ENCODE measurements around the gene PAQR8.

Gene PAQR8

GRCh38 chr6:52390361-52390727, 28.4 kb downstream of the PAQR8 start:
- DNase-seq (ENCODE audit: low spot score), result peak; percentile 71
- ChIA-PET CTCF (interaction anchor here (0.6 to 1.1 kb wide), 6 partner anchors 17 to 276 kb away, joined by 3 to 5 read pairs (median 3); no protein-coding TSS in a partner anchor), POLR2A (ENCODE audit: low non-redundant PET) (no interaction called here)
- H3K27ac ChIP-seq, result no peak overlapping the region
- no peak for TF ChIP-seq CTCF (conservative IDR thresholded peaks at IDR 0.05; ENCODE audit: low read depth)

- ChIA-PET POLR2A (ENCODE audit: low non-redundant PET) (no interaction called here), CTCF (interaction anchor here (0.6 kb wide), 1 partner anchor 262 kb away, joined by 3 read pairs; no protein-coding TSS in a partner anchor)
- no peak overlapping the region for H3K27ac ChIP-seq
- TF ChIP-seq CTCF (conservative IDR thresholded peaks at IDR 0.05; ENCODE audit: low read depth), result no peak
- DNase-seq (ENCODE audit: low spot score), result no peak
Measured at GRCh38 chr6:52391599-52391998, 29.6 kb downstream of the PAQR8 start.

GRCh38 chr6:52392944-52393343, 31.0 kb downstream of the PAQR8 start:
- H3K27ac ChIP-seq, result no peak overlapping the region
- DNase-seq (ENCODE audit: low spot score), result no peak
- ChIA-PET POLR2A (ENCODE audit: low non-redundant PET) (no interaction called here), CTCF (interaction anchor here (0.8 kb wide), 1 partner anchor 107 kb away, joined by 3 read pairs; no protein-coding TSS in a partner anchor)
- TF ChIP-seq CTCF (conservative IDR thresholded peaks at IDR 0.05; ENCODE audit: low read depth), result no peak

- POLR2A ChIA-PET (ENCODE audit: low non-redundant PET), result no interaction called here
- CTCF ChIA-PET, result interaction anchor here (0.6 kb wide), 1 partner anchor 602 kb away, joined by 3 read pairs; no protein-coding TSS in a partner anchor
- no peak for DNase-seq (ENCODE audit: low spot score)
- no peak overlapping the region for H3K27ac ChIP-seq
- no peak for TF ChIP-seq CTCF (conservative IDR thresholded peaks at IDR 0.05; ENCODE audit: low read depth)
Measured at GRCh38 chr6:52393780-52394179, 31.8 kb downstream of the PAQR8 start.

GRCh38 chr6:52394251-52394666, 32.3 kb downstream of the PAQR8 start:
- no peak for DNase-seq (ENCODE audit: low spot score)
- no peak for TF ChIP-seq CTCF (conservative IDR thresholded peaks at IDR 0.05; ENCODE audit: low read depth)
- H3K27ac ChIP-seq, result no peak overlapping the region
- ChIA-PET CTCF (interaction anchor here (0.6 kb wide), 1 partner anchor 601 kb away, joined by 3 read pairs; no protein-coding TSS in a partner anchor), POLR2A (ENCODE audit: low non-redundant PET) (interaction anchor here (0.5 kb wide), 1 partner anchor 25 kb away, joined by 8 read pairs; no protein-coding TSS in a partner anchor)

GRCh38 chr6:52395969-52396368, 34.0 kb downstream of the PAQR8 start:
- H3K27ac ChIP-seq, result no peak overlapping the region
- ChIA-PET POLR2A (ENCODE audit: low non-redundant PET) (no interaction called here), CTCF (no interaction called here)
- TF ChIP-seq CTCF (conservative IDR thresholded peaks at IDR 0.05; ENCODE audit: low read depth), result no peak
- DNase-seq (ENCODE audit: low spot score), result no peak

Data from RWPE1 (cell line).